ENCODE data around the gene SOX10.

The SOX10 gene

DNA sequence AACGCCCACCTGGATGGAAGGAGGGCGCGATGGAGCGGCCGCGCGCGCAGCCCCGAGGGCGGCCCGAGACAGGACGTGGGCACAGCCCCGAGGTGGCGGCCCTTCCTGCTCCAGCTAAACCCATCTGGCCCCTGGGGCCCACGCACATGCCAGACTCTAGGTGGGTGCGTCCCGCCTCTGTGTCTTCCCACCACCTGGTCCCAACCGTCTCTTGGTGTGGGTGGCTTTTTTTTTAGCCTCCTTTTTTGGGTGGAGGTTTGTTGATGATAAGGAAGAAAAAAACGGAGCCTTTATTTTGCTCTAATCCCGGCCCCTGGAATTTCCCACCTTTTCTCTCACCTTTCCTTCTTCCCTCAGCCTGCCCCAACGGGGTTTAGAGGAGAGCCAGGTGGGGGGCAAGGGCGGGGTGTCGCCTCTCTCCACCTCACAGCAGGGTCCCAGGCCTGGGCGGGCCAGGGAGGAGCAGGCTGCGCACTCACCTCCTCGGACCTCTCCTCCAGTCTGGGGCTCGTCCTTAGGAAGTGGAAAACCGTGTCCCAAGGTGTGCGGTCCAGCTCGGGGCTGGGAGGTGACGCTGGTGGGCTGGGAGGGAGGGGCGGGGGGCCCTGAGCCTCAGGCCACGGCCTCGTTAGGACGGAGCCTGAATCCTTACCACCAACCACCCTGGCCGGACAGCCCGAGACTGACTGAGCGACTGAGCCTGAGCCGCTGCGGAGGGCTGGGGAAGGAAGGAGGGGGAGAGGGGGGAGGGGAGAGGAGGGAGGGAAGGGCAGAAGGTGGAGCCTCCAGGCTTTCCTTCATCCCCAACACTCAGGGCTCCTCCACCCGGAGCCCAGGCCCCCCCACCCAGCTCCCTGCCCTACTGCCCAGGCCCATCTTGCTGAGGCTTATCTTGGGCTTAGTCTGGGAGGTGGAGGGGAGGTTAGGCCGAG is at the start of gene SOX10:
TSS of gene SOX10 (minus strand) at position 696 of the 932 bp plus-strand sequence. CDS start 771 bp downstream, outside the sequence.
- DNase-seq (ENCODE audit: low read depth in 2 of 3, low spot score in 1 of 3) = no peak

DNA sequence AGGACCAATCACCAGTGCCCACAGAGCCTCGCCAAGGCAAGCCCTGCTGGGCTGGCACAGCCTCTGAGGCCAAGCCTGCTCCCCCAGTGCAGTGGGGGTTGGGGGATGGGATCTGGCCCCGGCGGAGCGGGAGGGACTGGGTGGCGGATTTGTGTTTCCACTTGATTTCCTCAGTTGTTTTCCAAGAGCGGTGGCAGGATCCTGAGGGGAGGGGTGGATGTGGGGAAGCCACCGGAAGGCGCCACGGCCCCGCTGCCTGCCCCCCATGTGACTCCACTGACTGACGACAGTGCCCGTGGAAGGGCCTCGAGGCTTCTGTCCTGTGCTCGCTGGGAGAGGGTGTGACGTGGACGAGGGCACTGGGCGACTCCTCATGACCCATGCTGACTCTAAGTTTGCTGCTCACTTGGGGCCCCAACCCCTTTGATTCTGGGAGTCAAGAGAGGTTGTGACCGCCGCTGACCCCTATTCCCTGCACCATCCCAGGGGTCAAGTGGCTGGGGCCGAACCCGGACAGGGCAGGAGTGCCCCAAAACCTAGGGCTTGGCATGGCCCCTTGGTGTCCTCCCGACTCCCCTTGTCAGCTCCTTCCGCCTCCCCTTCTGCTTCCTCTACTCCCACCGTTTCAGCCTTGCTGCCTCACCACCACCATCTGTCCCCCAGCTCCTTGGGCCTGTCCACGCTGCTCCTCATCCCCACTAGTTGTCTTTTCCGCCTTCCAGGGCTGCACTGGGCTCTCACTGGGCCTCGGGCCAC is 49.3 kb upstream of the SOX10 start:
- DNase-seq (ENCODE audit: low read depth in 2 of 3, low spot score in 1 of 3) = no peak

DNA sequence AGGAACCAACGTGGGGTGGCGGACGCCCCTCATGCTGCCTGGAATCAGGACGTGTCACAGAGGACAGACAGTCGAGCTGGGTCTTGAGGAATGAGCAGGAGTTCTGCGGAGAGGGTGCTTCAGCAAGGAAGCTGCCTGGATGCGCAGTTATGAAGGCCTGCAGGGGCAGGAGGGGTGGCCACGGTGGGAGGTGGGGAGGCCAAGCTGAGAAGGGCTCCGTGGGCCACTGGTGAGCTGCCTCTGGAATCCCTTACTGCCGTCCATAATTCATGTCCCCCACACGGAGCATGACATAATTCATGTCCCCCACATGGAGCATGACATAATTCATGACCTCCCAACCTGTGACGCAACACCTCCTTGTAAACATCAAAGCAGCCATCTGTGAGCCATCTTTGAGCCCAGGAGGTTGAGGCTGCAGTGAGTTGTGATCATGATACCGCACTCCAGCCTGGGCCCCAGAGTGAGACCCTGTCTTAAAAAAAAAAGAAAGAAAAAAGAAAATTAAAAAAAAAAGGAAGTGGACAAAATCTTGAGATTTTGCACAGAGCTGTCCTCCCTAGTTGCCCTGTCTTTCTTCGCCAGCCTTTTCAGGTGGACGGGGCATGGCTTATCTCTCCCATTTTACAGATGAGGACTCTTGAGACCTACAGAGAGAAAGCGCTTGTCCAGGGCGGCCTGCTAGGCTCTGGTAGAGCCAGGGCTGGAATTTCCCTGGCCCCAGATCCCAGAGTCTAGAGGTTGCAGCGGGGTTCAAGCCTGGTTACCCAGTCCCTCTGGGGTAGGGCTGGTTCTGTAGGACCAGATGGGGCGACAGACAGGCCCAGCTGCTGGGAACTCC is 48.5 kb upstream of the SOX10 start:
- no peak for DNase-seq (ENCODE audit: low read depth in 2 of 3, low spot score in 1 of 3)

DNA sequence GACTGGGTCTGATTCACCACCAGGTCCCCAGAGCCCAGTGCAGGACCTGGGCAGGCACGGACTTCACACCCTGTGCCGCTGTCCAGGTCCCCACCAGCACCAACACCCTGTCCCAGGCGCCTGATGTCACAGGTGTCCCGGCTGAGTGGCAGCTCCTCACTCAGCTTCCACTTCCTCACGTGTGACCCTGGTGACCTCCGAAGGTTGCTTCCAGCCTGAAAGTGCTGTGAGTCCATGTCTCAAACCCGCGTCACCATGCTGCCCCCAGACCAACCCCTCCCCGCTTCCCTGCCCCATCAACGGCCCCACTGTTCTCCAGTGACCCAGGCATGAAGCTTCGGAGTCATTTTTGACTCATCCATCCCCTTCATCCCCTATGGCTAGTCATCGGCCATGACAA is 47.1 kb upstream of the SOX10 start:
- DNase-seq (ENCODE audit: low read depth in 2 of 3, low spot score in 1 of 3) = no peak

DNA sequence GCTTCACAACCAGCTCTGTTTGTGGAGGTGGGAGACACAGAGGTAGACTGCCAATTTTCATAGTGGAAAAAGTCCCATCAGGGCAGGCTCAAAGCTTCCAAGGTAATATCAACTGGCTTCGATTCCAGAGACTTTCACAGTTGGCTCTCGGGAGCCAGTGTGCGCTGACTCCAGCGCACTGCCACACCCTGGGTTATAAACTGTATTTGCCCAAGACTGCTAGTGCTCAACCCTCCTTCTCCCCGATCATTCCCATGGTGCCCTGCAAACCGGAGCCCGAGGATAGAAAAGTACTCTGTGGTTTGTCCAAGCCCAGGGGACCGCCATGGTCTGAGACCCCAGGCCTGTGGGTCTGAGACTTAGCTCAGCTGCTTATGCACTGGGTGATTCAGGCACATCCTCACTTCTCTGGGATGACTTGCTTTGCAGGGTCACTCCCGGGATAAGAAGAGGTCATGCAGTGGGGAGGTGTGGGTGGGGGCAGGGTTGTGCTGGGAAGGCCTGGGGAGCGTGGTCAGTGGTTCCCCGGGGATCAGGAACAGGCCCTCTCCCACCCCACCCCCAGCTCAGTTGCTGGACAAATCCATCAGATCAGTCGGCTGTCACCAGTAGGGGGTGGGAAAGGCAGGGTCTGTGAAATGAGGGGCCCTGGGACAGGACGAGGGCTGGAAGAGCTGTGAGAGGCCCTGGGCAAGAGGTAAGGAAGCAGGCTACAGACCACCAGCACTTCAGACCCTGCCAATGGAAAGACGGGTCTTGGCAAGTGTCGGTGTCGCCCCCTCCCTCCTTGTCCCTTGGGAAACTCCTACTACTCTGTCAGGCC is 46.2 kb upstream of the SOX10 start:
- DNase-seq (ENCODE audit: low read depth in 2 of 3, low spot score in 1 of 3) = no peak

DNA sequence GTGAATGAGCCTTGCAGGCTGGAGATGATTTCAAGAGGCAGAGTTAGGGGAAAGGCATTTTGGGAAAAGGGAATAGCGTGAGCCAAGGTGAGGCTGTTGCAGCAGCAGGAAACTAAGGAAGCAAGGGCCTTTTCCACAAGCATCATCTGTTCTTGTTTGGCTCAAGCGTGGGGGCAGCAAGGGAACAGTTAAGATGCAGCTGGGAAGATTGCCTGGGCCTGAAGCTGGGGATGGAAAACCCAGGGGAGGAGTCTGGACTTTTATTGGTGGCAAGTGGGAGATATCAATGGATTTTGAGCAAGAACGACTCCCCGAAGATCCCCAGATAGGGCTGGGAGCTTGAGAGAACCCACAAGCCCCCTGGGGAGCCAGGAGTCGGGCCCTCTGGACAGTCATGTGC is 45.5 kb upstream of the SOX10 start:
- no peak for DNase-seq (ENCODE audit: low read depth in 2 of 3, low spot score in 1 of 3)

DNA sequence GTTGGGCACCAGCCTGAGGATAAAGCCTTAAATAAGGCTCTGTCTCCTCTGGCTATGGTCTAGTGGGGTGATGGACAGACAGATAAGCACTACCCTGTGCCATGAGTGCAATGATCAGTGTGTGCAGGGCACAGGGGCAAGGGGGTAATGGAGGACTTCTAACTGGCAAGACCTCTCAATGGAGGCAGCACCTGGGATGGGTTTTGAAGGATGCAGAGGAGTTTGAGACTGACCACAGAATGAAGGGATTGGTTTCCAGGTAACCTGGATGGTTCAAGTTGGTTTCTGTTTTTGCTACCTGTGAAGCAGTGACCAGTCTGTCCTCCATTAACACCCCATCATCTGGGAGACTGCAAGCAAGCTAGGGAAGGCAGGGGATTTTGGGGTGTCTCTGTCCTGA is 45.0 kb upstream of the SOX10 start:
- DNase-seq (ENCODE audit: low read depth in 2 of 3, low spot score in 1 of 3) = no peak

DNA sequence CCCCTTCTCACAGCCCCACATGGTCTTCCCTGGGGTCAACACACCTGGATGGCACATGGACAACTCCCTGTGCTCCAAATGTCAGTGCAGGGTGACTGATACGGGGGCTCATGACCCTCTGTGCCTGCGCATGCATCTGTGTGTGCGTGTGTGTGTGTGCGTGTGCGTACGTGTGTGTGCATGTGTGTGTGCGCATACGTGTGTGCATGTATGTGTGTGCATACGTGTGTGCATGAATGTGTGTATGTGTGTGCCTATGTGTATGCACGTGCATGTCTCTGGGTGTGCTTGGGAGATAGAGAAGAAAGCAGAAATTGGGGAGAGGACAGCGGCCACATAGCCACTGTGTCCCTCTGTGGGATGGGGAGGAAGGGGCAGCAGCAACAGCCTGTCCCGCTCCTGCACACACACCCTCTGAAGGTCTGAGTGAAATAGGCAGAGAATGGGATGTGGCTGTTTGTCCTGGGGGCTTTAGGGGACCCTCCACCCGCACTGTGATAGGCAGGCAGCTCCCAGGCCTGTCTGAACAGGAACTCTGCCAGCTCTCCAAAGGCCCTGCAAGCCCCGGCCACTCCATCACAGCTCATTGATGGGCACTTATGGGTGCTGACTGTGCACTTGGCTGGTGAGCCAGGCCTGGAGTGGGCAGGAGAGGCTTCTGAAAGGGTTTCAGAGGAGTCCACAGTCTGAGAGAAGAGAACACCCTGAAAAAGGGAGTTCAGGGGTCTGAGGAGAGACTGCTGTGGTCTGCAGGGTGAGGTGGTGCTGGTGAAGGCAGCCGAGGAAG is 44.2 kb upstream of the SOX10 start:
- no peak for DNase-seq (ENCODE audit: low read depth in 2 of 3, low spot score in 1 of 3)

DNA sequence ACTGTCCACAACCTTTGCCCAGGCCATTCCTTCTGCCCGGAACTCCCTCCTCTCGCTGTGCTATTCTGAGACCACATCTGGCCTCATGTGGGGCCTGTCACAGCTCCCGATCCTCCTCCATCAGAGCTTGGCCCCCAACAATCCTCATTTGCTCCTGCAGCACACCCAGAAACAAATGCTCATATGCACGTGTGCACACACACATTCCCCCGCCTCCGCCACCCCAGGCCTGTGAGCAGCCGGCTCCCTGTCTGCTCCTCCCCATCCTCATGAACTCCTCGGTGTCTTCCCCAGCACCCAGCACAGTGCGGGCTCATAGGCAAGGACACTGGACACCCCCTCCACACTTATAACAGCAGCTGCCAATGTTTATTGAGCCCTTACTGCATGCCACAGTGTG is 43.1 kb upstream of the SOX10 start:
- DNase-seq (ENCODE audit: low read depth in 2 of 3, low spot score in 1 of 3) = no peak

DNA sequence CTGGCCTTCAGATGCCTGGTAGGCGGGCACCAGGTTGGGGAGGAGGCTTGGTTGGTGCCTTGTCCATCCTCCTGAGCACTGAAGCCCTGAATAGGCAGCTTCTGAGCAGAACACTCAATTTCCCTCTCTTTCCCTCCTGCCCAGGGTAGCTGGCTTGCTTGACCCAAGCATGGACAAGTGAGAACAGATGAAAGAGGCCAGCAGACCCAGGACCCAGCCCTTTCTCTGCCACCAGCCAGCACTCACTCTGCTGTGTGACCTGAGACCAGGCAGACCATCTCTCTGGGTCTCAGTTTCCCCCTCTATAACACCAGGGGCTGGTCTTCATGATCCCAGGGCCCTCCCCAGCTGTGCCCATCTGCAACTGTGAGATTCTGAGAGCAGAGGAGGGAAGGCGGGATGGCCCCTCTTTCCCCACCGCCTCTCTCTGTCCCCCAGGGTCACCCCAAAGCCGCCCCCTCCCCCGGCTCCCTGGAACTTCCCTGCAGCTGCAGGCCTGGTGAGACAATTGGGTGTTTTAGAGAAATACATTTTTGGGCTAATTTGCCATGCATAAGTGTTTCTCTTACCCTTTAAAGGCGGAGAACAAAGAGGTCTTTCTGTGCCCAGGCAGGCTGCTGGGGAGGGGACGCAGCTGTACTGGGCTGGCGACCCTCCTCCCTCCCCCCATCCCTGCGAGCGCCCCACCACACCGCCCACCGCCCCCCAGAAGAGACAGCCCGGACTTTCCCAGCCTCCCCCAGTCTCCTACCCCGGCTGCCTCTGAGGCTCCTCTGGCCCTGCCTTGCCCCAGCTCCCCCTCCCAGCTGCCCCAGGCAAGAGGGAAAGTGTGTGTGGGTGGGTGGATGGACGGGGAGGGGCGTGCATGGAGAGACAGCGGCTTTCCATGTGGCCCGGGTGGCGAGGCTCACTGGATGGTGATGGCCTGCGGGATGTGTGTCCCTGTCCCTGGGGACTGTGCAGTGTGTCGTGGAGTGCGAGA is 42.1 kb upstream of the SOX10 start:
- DNase-seq (ENCODE audit: low read depth in 2 of 3, low spot score in 1 of 3) = no peak

DNA sequence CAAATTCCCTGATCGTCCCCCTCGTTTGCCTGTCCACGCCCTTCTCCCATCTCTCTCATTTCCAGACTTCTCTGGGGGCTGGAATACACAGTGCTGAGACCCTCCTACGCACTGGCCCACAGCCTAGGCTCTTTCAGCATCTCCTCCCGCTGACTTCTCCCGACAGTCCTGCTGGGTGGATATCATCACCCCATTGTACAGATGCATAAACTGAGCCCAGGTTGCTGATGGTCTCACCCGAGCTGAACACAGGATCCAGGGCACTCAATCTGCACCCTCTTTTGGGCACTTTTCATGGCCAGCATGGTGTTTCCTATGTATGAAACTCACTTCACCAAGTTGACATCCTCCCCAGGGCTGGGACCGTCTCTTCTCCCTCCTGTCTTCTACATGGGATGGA is 41.2 kb upstream of the SOX10 start:
- no peak for DNase-seq (ENCODE audit: low read depth in 2 of 3, low spot score in 1 of 3)

DNA sequence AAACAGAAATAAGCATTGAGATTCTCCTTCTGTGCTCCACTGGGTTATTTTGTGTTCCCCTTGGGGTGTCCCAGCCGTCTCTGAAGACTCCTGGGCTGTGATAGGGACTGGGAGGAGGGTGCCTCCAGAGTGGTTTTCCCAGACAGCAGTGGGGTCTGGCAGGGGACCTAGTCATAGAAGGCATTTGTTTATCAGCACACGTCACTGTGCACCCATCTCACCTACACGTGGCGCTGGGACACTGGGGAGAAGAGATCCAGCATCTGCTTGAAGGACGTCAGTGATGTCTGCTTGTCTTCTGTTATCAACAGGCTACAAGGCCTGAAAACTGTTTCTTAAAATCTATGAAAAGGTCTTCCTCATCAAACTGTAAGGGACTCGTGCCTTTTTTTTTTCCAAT is 38.7 kb upstream of the SOX10 start:
- no peak for DNase-seq (ENCODE audit: low read depth in 2 of 3, low spot score in 1 of 3)

DNA sequence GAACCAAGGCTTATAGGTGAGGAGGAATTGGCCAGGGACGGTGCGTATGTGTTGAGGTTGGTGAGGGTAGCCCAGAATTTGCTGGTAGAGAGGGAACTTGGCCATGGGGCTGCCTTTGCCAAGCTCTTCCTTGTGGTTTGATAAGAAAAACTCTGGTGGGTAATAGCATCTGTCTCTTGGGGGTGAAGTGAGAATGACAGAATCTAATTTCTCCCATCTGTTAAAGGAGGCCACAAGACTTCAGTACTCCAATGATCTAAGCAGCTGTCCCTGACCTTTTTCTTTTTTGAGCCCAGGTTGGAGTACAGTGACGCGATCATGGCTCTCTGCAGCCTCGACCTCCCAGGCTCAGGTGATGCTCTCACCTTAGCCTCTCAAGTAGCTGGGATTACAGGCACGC is 36.9 kb upstream of the SOX10 start:
- no peak for DNase-seq (ENCODE audit: low read depth in 2 of 3, low spot score in 1 of 3)

DNA sequence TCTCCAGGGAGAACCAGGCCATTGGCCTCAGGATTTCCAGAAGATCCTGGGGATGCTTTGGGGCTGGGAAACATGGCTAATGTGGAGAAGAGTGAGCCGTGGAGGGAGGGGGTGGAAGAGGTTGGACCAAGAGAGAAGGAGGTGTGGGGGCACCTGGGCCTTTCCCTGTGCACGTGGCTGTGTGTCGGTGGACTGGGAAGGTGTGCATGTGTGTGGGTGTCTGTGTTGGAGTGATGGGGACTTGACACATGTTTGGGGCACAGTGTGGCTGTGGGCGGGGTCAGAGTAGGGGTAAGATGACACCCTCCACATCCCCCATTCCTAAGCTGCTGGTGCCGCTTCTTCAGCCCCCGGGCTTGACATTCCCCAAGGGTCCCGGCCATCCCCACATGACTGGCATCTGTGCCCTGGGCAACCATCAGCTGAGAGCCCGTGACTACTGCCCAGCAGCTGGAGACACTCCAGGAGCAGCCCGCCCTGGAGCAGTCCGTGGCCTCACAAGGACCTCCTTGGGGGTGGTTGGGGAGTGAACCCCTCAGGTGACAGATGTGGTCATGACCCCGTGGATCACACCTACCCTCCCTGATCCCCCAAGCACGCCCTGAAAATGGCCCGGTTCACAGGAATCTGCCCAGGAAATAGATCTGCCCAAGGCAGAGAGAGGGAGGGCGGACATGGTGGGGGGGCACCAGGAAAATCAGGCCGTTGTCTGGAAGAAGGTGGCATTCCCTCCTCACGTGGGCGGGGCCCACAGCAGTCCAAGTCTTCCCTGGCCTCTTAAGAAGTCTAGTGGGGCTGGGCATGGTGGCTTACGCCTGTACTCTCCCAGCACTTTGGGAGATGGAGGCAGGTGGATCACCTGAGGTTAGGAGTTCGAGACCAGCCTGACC is 34.8 kb upstream of the SOX10 start:
- no peak for DNase-seq (ENCODE audit: low read depth in 2 of 3, low spot score in 1 of 3)

DNA sequence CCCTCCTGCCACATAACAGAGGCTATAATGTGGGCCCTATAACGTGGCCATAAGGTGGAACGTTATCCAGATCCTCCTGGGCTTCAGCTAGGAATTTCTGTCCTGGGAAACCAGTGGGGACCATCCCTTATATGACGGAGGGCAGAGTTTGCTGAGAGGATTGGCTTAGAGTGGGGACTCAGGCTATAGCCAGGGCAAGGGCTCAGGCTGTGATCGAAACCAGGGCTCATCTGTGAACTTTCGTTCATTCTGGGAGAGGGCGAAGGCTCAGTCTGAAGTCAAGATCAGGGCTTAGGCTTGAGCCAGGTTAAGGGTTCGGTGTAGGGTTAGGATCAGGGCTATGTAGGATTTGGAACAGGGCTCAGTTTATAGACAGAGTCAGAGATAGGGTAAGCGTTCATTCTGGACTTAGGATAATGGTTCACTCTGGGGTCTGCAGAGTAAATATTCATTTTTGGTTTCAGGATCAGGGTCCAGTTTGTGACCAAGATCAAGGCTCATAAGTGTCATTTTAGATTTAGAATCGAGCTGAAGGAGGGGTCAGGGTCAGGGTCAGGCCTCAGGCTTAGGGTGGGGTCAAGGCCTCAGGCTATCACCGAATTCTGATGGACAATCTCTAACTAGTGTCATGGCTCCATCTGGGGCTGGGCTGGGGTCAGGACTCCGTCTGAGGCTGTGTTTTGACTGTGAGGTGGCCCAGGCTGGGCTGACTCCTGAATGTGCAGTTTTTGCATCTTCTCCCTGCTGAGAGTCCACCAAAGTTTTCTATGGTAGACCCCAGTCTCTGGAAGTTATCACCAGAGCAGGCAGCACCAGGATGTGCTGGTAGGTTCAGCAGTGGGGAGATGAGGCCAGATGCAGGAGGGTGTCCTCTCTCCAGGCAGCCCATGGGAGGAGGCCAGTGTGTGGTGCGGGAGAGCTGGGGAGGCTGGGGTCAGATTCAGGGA is 33.9 kb upstream of the SOX10 start:
- DNase-seq (ENCODE audit: low read depth in 2 of 3, low spot score in 1 of 3) = no peak

DNA sequence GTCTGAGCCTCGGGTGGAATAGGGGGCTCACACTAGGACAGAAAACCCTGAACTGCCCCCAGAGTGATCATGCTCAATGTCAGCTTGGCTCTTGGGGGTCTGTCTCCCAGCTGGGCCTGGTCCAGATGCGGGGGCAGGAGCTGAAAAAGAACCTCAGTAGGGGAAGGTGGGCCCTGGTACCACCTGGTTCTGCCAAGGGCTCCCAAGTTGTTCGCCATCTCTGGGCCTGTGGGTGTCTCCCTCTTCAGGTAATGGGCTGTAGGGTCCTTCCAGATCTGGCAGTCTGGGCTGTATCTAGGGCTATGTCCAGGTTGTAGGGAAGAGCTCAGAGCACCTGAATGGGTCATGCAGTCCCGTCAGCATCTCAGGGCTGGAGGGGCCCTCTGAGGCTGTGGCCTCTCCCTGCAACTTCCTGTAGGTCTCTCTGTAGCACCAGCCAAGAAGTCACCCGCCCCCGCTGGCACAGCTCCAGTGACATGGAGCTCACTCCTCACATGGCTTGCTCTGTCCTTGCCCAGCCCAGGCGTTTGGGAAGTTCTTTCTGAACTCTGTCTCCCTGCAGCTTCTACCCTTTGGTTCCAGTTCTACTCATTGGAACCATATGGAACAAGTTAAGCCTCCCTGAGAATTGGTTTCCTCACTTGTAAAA is 33.0 kb upstream of the SOX10 start:
- no peak for DNase-seq (ENCODE audit: low read depth in 2 of 3, low spot score in 1 of 3)

All from stimulated activated CD4-positive, alpha-beta T cell treated with anti-CD3 and anti-CD28 coated beads, Interleukin-12 subunit alpha, Interleukin-12 subunit beta, amount 100 ng/mL, for 48 hours (primary cell).